ENCODE results near the gene WDCP. TPM values are rescaled to one million over a fixed set of nuclear protein-coding genes. Genes with fewer than 3 reads are reported as not detected.

WDCP gene
- total RNA-seq, 1 donor from 2014 or later = 13.6 TPM

DNA sequence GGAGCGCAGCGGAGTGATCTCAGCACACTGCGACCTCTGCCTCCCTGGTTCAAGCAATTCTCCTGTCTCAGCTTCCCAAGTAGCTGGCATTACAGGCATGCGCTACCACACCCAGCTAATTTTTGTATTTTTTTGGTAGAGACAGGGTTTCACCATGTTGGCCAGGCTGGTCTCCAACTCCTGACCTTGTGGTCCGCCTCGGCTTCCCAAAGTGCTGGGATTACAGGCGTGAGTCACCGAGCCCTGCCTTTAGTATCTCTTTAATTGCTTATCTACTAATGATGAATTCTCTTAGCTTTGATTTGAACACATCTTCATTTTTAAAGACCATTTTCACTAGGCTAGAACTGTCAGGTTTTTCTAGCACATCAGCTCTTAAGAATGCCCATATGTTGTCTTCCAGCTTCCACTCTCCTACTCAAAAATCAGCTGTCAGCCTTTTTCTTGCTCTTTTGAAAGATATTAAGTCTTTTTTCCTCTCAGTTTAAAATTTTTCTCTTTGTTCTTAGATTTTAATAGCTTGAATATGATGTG, 53.4 kb downstream of the WDCP start:
- no peak for DNase-seq (ENCODE audit: low spot score)

DNA sequence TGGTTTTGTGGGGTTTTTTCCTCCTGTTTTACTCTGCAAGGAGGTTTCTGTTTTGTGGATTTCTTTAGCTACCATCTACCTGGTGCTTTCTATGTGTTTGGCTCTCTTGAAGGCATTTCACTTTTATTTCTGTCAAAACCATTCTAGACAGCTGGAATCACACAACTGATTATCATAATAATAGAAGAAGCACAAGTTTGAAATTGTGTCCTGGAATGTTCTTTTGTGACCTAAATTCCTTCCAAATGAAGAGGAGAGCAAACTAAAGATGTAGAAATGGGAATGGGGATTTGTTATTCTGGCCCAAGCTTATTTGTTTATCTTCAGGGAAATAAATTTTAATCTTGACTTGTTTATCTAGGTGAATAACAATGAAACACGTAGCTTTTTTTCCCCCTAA, 54.3 kb downstream of the WDCP start:
- no peak for DNase-seq (ENCODE audit: low spot score)

DNA sequence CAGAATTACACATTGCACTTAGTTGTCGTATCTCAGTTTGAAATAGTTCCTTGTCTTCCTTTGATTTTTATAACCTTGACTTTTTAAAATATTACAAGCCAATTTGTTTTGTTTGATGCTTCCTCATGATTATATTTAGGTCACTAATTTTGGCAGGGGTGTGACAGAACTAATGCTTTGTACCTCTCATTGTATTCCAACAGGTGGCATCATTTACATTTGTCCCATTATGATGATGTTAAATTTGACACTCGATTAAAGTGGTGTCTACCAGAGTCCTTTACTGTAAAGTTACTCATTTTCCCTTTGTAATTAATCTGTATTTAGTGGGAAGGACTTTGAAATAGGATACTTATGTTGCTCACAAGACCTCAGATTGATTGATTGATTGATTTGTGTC, 58.8 kb downstream of the WDCP start:
- DNase-seq (ENCODE audit: low spot score) = no peak

Other genes starting within 250 kb of the WDCP start
- 48.4 TPM for gene ATAD2B, start 120.3 kb downstream of the WDCP start, total RNA-seq
- gene UBXN2A, start 106.9 kb downstream of the WDCP start, total RNA-seq = 17.0 TPM
- 1.8 TPM for gene MFSD2B, start 37.3 kb downstream of the WDCP start, total RNA-seq
- gene FKBP1B, start 2.4 kb upstream of the WDCP start, total RNA-seq = 4.1 TPM
- gene SF3B6, start 28.9 kb upstream of the WDCP start, total RNA-seq = 70.5 TPM
- 30.5 TPM for gene TP53I3, start 37.4 kb upstream of the WDCP start, total RNA-seq
- 1.2 TPM for gene PFN4, start 75.9 kb upstream of the WDCP start, total RNA-seq
- gene FAM228B, start 76.1 kb upstream of the WDCP start, total RNA-seq = 47.8 TPM
- 1.2 TPM for gene FAM228A, start 127.7 kb upstream of the WDCP start, total RNA-seq